Adrenal gland (tissue), 12 donors: ENCODE results near the gene PEX14. TPM values are rescaled to one million over a fixed set of nuclear protein-coding genes. Genes with fewer than 3 reads are reported as not detected.

ENCODE experiments used
- DNase-seq, 7 donors: peaks; one replicate each; pipeline ENCODE4 v3.0.0-alpha.2; 2019 to 2020
- H3K27ac ChIP-seq, 5 donors: fragments of 200-600 bp; sonication (generic) in 4 of 5; 1 replicate in 3 of 5; 2 replicates in 2 of 5; pipeline versions ENCODE4 v1.5.1 to v1.8.0; 2016 to 2020; ENCODE audit warnings: mild to moderate bottlenecking in 1 of 5
- H3K27me3 ChIP-seq: fragments of 200-600 bp; 2 replicates; pipeline ENCODE4 v1.8.0; 2021
- H3K36me3 ChIP-seq, 2 donors: fragments of 200-600 bp; replicated peaks in 1 of 2; 1 replicate in 1 of 2; 2 replicates in 1 of 2; pipeline versions ENCODE4 v1.5.1 to v1.8.0; 2018 to 2022
- H3K4me1 ChIP-seq, 2 donors: fragments of 200-600 bp; replicated peaks in 1 of 2; 1 replicate in 1 of 2; 2 replicates in 1 of 2; pipeline versions ENCODE4 v1.5.1 to v1.8.0; 2018 to 2021
- H3K4me3 ChIP-seq, 4 donors: fragments of 200-600 bp; sonication (generic) in 3 of 4; one replicate each; pipeline ENCODE4 v1.5.1; 2016 to 2018
- H3K9me3 ChIP-seq, 3 donors: fragments of 200-600 bp; sonication (generic) in 1 of 3; replicated peaks in 1 of 3; 1 replicate in 2 of 3; 2 replicates in 1 of 3; pipeline versions ENCODE4 v1.5.1 to v1.8.0; 2016 to 2021
- CTCF ChIP-seq, 6 experiments: fragments of 450-650 bp in 4 of 6; fragments of 200-600 bp in 2 of 6; sonication (generic) in 1 of 6; IDR thresholded peaks; 1 replicate in 5 of 6; 2 replicates in 1 of 6; pipeline versions ENCODE4 v1.5.1 to v1.8.0; 2016 to 2021; ENCODE audit warnings: antibody characterized with exemption in 6 of 6, mild to moderate bottlenecking in 2 of 6, moderate library complexity in 1 of 6
- POLR2A ChIP-seq, 2 donors: fragments of 450-650 bp; IDR thresholded peaks; one replicate each; pipeline ENCODE4 v1.6.1; 2017; ENCODE audit warnings: antibody characterized with exemption in 2 of 2, mild to moderate bottlenecking in 2 of 2, moderate library complexity in 1 of 2
- WGBS, 4 donors: extraction: QIAGEN DNeasy Blood & Tissue Kit in 2 of 4; methylation state at CpG; one replicate each; pipeline versions ENCODE4 v1.1.5 to v1.1.7; 2013 to 2017; 5-methylcytosine and 5-hydroxymethylcytosine counted together
- intact Hi-C, 2 donors: fragments of 100-400 bp; cut with DNase I; formaldehyde crosslinking; loops; one replicate each; pipeline versions ENCODE4 v1.14.1 to v1.15.0; 2022 to 2023
- polyA plus RNA-seq, 3 donors: library from polyadenylated mRNA; stranded (reverse); fragments of 200-250 nt in 2 of 3; fragments of 350-450 nt in 1 of 3; fragmentation: Illumina TruSeq in 1 of 3; extraction: RNeasy Lipid Tissue Mini Kit (QIAGEN cat#74804) in 1 of 3; gene quantifications; one replicate each; pipeline ENCODE4 v1.2.3, GENCODE V29; 2013 to 2014
- total RNA-seq, 9 donors: library from RNA; depleted of rRNA in 4 of 9; stranded (reverse); fragments of >200 nt in 4 of 9; fragments of 120-200 nt in 1 of 9; fragmentation: NEBNext Ultra II Directional in 1 of 9; extraction: Animal tissue kit (Norgen Biotek cat#: 25700) in 1 of 9; gene quantifications; one replicate each; pipeline versions ENCODE4 v1.1.0 to v1.2.4, GENCODE V29; 2013 to 2023
- donor health status: healthy with polysubstance abuse.
- donor health status: Bipolar disorder and iron deficiency.
- donor health status: DM: yes; HTN: yes; CAD: no.
- donor health status: DM: no; HTN: no; CAD: no.
- donor health status: DM: no; HTN: no; CAD: no.
- donor health status: DM: yes; HTN: yes; CAD: no.

Gene PEX14
- total and polyA plus RNA-seq, 12 donors: 9.7 to 23.9 (median 18.1) TPM

DNA sequence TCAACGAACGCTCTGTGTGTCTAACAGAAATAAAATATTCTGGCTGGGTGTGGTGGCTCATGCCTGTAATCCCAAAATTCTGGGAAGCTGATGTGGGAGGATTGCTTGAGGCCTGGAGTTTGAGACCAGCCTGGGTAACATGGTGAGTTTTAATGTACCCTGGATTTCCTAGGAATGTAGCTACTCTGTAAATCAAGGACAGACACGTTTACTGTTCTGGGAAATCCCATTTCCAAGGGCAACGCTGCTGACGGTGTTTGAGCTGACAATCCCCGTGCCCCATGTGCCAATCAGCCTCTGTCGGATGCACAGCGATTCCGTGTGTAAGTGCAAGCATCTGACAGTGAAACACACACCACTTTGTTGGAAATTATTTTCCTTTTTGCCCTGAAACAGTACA lies 16.9 kb upstream of the PEX14 start:
- H3K4me1 ChIP-seq: no peaks in the 10 kb centered on the region
- peak overlapping the region in 1 of 5 donors; percentile 6 for H3K27ac ChIP-seq
- no peaks in the 10 kb centered on the region for H3K9me3 ChIP-seq
- intact Hi-C loops: no loop called here
- H3K4me3 ChIP-seq: no peak overlapping the region
- peaks cover 0 to 21% of the 10 kb centered on the region in 2 donors for H3K36me3 ChIP-seq
- H3K27me3 ChIP-seq: no peaks in the 10 kb centered on the region
- DNase-seq: peak in 2 of 7 donors; percentile 15 to 27
- 43 to 74% (median 49%) methylated on average over 9 of the region's 9 CpGs for WGBS, 4 donors
- TF ChIP-seq POLR2A (IDR thresholded peaks at IDR 0.05): no peak
- no peak for TF ChIP-seq CTCF (IDR thresholded peaks at IDR 0.05)

- H3K27ac ChIP-seq: no peak overlapping the region
- no peaks in the 10 kb centered on the region for H3K9me3 ChIP-seq
- DNase-seq: peak in 2 of 7 donors; percentile 26 to 34
- TF ChIP-seq POLR2A (IDR thresholded peaks at IDR 0.05) (no peak), CTCF (IDR thresholded peaks at IDR 0.05) (no peak)
- peaks cover 0 to 28% of the 10 kb centered on the region in 2 donors for H3K36me3 ChIP-seq
- H3K4me3 ChIP-seq: no peak overlapping the region
- no peaks in the 10 kb centered on the region for H3K4me1 ChIP-seq
- intact Hi-C loops: no loop called here
- WGBS, 4 donors: 48 to 56% (median 54%) methylated on average over 3 of the region's 3 CpGs
- no peaks in the 10 kb centered on the region for H3K27me3 ChIP-seq
These were observed 15.6 kb upstream of the PEX14 start for GRCh38 chr1:10459184-10459583.

DNA sequence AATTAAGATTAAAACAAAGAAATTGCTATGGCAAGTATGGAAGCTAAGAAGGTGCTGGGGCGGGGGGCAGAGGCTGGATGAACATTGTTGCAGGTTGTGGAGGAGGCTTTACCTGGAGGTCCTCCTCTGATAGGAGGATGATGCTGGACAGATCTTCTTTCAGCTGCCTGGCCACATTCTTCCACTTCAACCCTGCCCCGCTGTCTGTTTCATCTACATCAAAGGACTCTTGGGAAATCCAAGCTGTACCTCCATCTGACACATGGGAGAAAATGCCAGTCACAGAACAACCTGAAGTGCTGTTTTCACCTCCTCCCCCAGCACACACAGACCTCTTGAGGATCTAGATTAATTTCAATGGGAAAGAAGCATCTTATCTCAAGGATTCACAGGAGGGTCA lies 7.7 kb upstream of the PEX14 start:
- Histone ChIP-seq H3K27ac (no peak overlapping the region), H3K9me3 (no peaks in the 10 kb centered on the region), H3K4me3 (no peak overlapping the region), H3K4me1 (peaks cover 0 to 11% of the 10 kb centered on the region in 2 donors), H3K36me3 (peaks cover 0 to 63% of the 10 kb centered on the region in 2 donors), H3K27me3 (no peaks in the 10 kb centered on the region)
- DNase-seq: no peak
- TF ChIP-seq POLR2A (IDR thresholded peaks at IDR 0.05): no peak
- no peak for TF ChIP-seq CTCF (IDR thresholded peaks at IDR 0.05)
- intact Hi-C loops: no loop called here
- 89 to 98% (median 96%) methylated on average over 2 of the region's 2 CpGs for whole genome bisulfite sequencing, 4 donors

GRCh38 chr1:10470043-10470442 lies 4.7 kb upstream of the PEX14 start:
- H3K9me3 ChIP-seq: no peaks in the 10 kb centered on the region
- intact Hi-C loops: no loop called here
- no peak overlapping the region for H3K4me3 ChIP-seq
- peaks cover 0 to 40% of the 10 kb centered on the region in 2 donors for H3K36me3 ChIP-seq
- DNase-seq: no peak
- TF ChIP-seq POLR2A (IDR thresholded peaks at IDR 0.05) (no peak), CTCF (IDR thresholded peaks at IDR 0.05) (no peak)
- H3K4me1 ChIP-seq: peaks cover 0 to 21% of the 10 kb centered on the region in 2 donors
- 92 to 99% (median 95%) methylated on average over 4 of the region's 4 CpGs for WGBS, 4 donors
- H3K27ac ChIP-seq: no peak overlapping the region
- H3K27me3 ChIP-seq: no peaks in the 10 kb centered on the region
